Right lobe of liver (tissue), 4 donors: ENCODE data around the gene NBAS.

Experiments
- CTCF ChIP-seq, 4 donors: fragments of 200-600 bp in 3 of 4; fragments of 450-650 bp in 1 of 4; IDR thresholded peaks; one replicate each; pipeline versions ENCODE4 v1.5.1 to v1.8.0; 2016 to 2022; ENCODE audit warnings: antibody characterized with exemption in 4 of 4, mild to moderate bottlenecking in 2 of 4
- POLR2A ChIP-seq: fragments of 450-650 bp; IDR thresholded peaks from one replicate; pipeline ENCODE4 v1.6.1; 2017; ENCODE audit warnings: antibody characterized with exemption, mild to moderate bottlenecking
- donor health status: DM: no; HTN: no; CAD: no.
- donor health status: DM: no; HTN: no; CAD: no.
- donor health status: DM: no; HTN: yes; CAD: no.

GRCh38 chr2:15607709-15608391, 46.7 kb upstream of the NBAS start:
- TF ChIP-seq POLR2A (no peak), CTCF (IDR thresholded peaks at IDR 0.05) (no peak)
